HG03159 (cell line): Measurements from ENCODE around the gene BACH2.
A peak's percentile ranks its signal among the peaks of the same experiment; 100 is the strongest.
"Not testable (repeated sequence)": the region's sequence is repeated elsewhere in the genome, so short reads cannot be mapped to it uniquely, and the experiment has no call there.

ENCODE experiments used
- ATAC-seq: cut with Tn5 transposase; IDR thresholded peaks from one replicate; pipeline ENCODE4 v1.9.1; 2021; ENCODE audit warnings: mild to moderate bottlenecking, moderate library complexity; ENCODE audit not compliant: unreplicated experiment

The BACH2 gene

GRCh38 chr6:90135667-90136066 lies 161.0 kb downstream of the BACH2 start:
- ATAC-seq: no peak

- ATAC-seq: not testable (repeated sequence)
Measured at GRCh38 chr6:90133664-90134063, 163.0 kb downstream of the BACH2 start.

DNA sequence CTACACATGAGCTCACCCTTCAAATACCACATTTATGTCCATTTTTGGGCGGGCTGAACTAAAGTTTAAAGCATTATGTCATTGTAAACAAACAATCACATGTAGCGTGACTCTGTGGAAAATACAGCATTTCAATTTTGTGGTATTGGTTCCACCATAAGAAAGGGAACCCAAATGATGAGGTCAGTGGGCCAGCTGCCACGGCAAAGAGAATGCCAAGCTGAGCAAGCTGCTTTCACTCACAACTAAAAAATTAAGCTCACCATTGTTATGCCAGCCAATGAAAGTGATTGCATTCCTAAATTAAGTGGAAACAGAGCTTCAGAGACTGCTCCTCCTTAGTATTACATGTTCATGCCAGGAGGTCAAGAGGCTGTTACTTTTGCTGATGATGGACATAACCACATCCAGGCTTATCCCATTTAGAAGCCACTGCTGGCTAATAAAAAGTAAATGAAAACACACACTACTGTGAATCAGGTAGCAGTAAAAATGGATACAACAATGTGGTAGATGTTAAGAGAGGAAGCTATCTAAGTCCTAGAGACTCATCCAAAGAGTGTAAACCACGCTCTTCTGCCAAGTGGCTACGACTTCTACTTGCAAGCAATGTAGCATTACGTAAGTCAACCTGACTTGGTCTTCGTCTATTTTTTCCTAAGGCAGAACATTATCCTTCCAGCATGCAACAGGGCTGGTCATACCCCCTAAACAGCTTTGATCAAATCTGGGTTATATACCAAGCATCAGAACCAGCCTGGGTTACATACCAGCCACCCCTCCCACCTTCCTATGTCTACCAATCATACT lies 164.8 kb downstream of the BACH2 start:
- no peak for ATAC-seq

DNA sequence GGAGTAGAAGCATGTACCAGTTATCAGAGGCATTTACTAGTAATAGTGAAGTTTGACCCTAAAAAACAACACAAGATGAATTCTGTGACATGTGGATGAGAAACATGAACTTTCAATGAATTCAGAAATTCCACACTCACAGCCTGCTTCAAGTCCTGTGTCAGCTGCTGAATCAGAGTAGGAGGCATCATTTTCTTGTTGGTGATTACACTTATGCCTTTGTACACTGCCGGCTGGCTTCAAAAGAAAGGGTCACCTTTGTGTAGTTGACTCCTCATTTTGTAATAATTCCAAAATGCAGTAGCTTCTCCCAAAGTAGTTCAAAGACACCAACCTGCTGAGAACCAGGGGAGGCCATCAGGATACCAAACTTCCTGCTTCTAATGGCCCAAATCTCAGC lies 165.5 kb downstream of the BACH2 start:
- ATAC-seq: no peak

DNA sequence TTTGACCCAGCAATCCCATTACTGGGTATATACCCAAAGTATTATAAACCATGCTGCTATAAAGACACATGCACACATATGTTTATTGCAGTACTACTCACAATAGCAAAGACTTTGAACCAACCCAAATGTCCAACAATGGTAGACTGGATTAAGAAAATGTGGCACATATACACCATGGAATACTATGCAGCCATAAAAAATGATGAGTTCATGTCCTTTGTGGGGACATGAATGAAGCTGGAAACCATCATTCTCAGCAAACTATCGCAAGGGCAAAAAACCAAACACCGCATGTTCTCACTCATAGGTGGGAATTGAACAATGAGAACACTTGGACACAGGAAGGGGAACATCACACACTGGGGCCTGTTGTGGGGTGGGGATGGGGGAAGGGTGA lies 168.0 kb downstream of the BACH2 start:
- ATAC-seq: not testable (repeated sequence)

DNA sequence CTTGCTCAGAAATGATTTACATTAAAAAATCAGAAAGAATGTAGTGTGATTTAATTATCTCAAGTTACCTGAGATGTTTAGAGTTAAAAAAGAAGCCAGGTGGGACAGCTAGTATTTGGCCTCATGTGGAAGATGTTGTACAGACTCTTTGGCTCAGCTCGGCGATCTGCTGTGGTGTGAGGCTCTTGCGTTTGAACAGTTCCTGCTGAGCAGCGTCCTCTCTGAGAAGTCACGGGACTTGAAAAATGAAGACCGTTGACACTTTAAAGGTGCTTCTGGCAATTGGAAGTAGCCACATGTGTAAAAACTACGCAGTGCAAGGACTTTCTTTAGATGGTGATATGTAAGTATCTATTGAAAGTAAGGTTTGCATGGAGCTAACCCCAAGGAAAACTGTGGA lies 169.0 kb downstream of the BACH2 start:
- ATAC-seq: no peak

GRCh38 chr6:90126839-90127238 lies 169.8 kb downstream of the BACH2 start:
- ATAC-seq: no peak

GRCh38 chr6:90126181-90126580 lies 170.5 kb downstream of the BACH2 start:
- ATAC-seq: no peak

GRCh38 chr6:90124874-90125510 lies 171.7 kb downstream of the BACH2 start:
- no peak for ATAC-seq

DNA sequence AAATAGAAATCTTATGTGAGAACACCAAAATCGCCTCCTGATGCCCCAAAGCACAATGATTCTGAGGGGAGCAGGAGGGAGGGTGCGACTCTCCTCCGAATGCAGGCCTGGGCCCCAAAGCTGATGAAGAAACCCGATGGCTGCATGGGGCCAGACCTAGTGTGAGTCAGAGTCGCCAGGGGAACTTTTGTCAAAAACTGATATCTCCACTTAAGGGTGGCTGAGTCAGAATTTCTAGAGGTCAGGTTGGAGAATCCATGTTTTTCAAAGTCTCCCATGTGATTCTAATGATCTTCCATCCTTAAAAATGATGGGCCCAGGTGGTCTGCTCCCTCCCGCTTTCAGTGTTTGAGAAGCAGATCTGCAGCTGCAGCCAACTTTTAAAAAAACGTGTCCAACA lies 172.8 kb downstream of the BACH2 start:
- ATAC-seq: no peak

- no peak for ATAC-seq
Measured at GRCh38 chr6:90121982-90122381, 174.7 kb downstream of the BACH2 start.

- ATAC-seq: no peak
Measured at GRCh38 chr6:90120327-90120726, 176.3 kb downstream of the BACH2 start.

GRCh38 chr6:90119618-90120017 lies 177.0 kb downstream of the BACH2 start:
- ATAC-seq: no peak

DNA sequence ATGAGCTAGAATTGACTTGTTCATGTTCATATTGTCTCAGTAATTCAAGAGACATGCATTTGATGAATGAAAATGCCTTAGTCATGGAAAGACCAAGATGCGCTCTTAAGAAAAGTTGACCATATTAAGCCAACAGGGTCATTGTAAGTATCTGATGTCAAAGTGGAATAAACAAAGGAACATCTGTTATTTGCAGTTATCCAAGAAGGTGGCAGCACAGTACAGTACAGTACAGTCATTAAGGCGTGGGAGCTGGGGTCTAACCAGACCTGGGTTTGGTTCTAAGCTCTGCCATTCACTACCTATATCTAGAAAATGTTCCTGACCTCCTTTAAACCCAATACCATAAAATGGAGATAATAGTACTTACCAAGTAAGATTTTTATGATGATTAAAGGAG lies 178.1 kb downstream of the BACH2 start:
- ATAC-seq: no peak

DNA sequence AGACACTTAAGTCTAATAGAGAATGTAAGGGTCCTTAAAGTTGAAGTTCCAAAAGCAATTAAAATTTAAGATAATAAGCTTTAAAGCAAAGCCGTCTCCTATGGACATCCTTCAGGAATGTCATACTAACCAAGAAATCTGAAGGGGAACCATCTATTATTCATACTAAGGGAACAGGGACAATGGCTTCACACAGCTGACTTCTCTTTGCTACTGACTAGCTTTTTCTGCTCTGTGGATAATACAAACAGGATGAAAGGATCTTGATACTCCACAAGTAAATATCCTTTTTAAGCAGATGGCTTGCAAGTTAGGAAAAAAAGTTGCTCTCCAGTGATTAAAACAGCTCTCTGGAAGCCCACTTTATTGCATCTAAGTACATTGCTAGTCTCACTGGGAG lies 178.6 kb downstream of the BACH2 start:
- no peak for ATAC-seq

DNA sequence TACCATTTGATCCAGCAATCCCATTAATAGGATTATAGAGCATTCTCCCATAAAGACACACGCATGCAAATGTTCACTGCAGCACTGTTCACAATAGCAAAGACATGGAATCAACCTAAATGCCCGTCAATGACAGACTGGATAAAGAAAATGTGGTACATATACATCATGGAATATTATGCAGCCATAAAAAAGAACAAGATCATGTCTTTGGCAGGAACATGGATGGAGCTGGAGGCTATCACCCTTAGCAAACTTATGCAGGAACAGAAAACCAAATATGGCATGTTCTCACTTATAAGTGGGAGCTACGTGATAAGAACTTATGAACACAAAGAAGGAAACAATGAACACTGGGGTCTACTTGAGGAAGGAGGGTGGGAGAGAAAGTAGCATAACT lies 180.5 kb downstream of the BACH2 start:
- ATAC-seq: not testable (repeated sequence)

DNA sequence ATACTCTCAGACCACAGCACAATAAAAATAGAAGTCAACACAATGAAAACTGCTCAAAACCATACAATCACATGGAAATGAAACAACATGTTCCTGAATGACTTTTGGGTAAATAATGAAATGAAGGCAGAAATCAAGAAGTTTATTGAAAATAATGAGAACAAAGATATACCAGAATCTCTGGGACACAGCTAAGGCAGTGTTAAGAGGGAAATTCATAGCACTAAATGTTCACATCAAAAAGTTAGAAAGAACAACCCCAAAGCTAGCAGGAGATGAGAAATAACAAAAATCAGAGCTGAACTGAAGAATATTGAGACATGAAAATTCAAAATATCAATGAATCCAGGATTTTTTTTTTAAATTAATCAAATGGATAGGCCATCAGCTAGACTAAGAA lies 183.3 kb downstream of the BACH2 start:
- no peak for ATAC-seq

DNA sequence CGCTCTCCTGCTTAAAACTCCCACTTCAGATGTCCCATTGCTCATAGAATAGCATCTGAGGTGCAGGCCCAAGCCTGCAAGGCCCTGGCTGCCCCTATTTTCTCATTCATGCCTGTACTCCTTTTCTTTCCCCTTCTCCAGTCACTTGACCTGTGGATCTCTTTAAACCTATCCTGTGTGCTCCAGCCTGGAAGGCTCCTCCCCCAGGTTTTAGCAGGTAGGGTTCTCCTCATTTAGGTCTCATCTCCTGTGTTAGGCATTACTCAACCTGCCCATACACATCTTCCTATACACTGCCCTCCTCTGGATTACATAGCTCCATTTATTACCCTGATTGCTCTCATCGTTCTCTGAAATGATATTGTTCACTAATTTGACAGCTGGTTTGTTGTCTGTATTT lies 185.3 kb downstream of the BACH2 start:
- ATAC-seq: no peak

DNA sequence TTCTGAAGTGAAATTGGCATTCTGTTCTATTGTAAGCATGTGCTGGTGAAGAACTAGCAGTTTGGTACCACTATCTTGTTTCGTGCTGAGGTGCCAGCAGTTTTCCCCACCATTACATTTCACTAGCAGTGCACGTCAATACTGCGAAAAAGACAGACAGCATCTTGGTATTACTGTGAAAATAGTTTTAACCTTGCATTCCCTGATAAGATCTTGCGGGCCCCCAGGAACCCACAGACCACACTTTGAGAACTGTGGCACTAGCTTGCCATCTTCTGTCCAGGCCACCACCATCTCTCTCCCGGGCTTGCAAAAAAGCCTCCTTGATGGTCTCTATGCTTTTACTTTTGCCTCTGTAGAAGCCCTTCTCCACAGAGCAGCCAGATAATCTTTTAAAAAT lies 185.7 kb downstream of the BACH2 start:
- ATAC-seq: no peak

DNA sequence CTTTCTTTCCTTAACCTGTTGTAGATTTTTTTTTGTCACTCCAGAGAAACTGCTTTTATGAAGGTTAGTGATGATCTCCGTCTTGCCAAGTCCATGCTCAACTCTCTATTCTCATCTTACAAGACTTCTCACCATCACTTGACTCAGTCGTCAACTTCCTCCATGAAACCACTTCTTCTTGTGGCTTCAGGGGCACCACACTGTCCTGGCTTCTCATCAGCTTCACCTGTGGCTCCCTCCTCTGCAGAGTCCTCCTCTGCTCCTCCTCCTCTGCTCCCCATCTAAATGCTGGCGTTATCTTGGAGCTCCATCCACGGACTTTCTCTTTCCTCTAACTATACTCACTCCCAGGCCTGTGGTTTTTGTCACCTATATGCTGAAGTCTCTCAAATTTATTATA lies 187.5 kb downstream of the BACH2 start:
- no peak for ATAC-seq

DNA sequence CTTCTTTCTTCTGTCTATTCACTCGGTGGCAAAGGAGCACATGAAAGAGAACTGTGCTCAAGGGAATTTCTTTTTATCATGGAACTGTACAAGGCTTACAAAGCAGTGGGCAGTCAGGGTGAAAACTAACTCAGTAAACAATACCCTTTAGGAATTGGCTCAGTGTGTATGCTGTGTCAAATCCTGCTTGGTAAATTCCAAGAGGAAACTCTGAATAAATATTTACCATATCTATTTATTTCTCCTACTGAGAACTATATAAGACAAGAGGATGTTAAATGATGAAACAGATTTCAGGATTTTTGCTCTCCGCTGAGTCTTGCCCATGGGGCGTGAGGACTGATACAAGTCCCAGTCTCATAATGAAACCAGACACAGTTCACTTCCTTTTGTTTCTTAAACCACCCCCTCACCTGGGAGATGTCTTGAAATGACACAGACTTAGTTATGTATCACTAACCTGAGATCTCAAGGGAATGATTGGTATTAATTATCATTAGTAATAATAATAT lies 188.8 kb downstream of the BACH2 start:
- peak; percentile 94 for ATAC-seq

GRCh38 chr6:90107371-90107770 lies 189.3 kb downstream of the BACH2 start:
- ATAC-seq: no peak
